ENCODE measurements around the gene CRELD1. TPM values are rescaled to one million over a fixed set of nuclear protein-coding genes. Genes with fewer than 3 reads are reported as not detected.

The CRELD1 gene
- total and polyA plus RNA-seq, 2 of the 4 experiments (the other 2 are of a cell fraction): 8.6 to 25.7 TPM

DNA sequence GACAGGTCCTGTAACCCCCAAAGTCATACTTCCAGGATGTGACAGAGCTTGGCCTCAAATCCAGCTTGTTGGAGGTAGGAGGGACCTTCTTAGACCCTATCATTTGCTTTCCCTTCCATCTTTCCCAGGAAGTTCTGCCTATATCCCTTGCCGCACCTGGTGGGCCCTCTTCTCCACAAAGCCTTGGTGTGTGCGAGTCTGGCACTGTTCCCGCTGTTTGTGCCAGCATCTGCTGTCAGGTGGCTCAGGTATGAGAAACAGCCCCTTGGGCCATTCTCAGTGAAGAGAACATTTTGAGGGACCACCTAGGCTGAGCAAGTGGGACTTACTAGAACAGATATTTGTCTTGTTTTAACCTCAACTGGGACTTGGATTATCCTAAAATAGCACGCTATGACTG, 29.7 kb upstream of the CRELD1 start:
- DNase-seq: no peak
- H3K4me3 ChIP-seq (ENCODE audit: insufficient read depth, low read depth, low read length): no peak overlapping the region
- no peaks in the 10 kb centered on the region for H4K20me1 ChIP-seq (ENCODE audit: insufficient read depth, low read length)
- H3K79me1 ChIP-seq (ENCODE audit: low read depth in 1 of 2, low read length in 2 of 2): peaks cover 0 to 16% of the 10 kb centered on the region in 2 experiments; a peak in 2 of 4 replicates
- BruUV-seq (replicated peaks): no TSS peak
- H3K9me1 ChIP-seq (ENCODE audit: insufficient read depth, low read length): peaks cover 19% of the 10 kb centered on the region
- H3K9me3 ChIP-seq (ENCODE audit: control insufficient read depth, insufficient read depth, low read length): no peaks in the 10 kb centered on the region
- H4K8ac ChIP-seq (ENCODE audit: low read depth in 2 of 2, low read length in 2 of 2): peak overlapping the region; percentile 24 to 57; a peak in 2 of 4 replicates
- H3K36me3 ChIP-seq (ENCODE audit: control insufficient read depth, insufficient read depth, low read length): no peaks in the 10 kb centered on the region
- peak overlapping the region; percentile 64; the same call in 1 of the 2 replicates for H2BK20ac ChIP-seq (ENCODE audit: low read depth, low read length)
- H4K91ac ChIP-seq (ENCODE audit: insufficient read depth, low read depth, low read length): no peak overlapping the region; the same call in 1 of the 2 replicates
- H3K4me2 ChIP-seq (ENCODE audit: low read depth, low read length): no peak overlapping the region
- CTCF ChIA-PET: no interaction called here
- no peak for ATAC-seq (ENCODE audit: low read depth)
- peak overlapping the region; percentile 32 for H2BK5ac ChIP-seq (ENCODE audit: low read depth, low read length, poor library complexity, severe bottlenecking)
- dilution Hi-C loops (cut with HindIII; ENCODE audit: low sequenced_read_pairs, unreplicated experiment): no loop called here
- no peaks in the 10 kb centered on the region for H3K27me3 ChIP-seq (ENCODE audit: control insufficient read depth, insufficient read depth, low read length)
- POLR2A ChIA-PET (ENCODE audit: unreplicated experiment): no interaction called here
- H3K27ac ChIP-seq (ENCODE audit: insufficient read depth, low read length): no peak overlapping the region
- peak overlapping the region; percentile 83 for H2AK9ac ChIP-seq (replicated peaks; ENCODE audit: low read depth, low read length, poor library complexity)
- no peak overlapping the region for H3K18ac ChIP-seq (ENCODE audit: low read depth, low read length)
- peak overlapping the region; percentile 64; the same call in 1 of the 2 replicates for H2AK5ac ChIP-seq (ENCODE audit: low read depth, low read length)
- no peak overlapping the region for H3K56ac ChIP-seq (ENCODE audit: extremely low read depth, insufficient read depth, low read length)
- H3K9ac ChIP-seq (ENCODE audit: low read depth, low read length): no peak overlapping the region
- peak overlapping the region; percentile 45 for H3K4ac ChIP-seq (ENCODE audit: low read depth, low read length)
- TF ChIP-seq RFX5 (IDR thresholded peaks at IDR 0.05; ENCODE audit: low read depth, low read length) (no peak), RCOR1 (IDR thresholded peaks at IDR 0.05; ENCODE audit: insufficient replicate concordance, low read length) (no peak), MXI1 (IDR thresholded peaks at IDR 0.05; ENCODE audit: borderline replicate concordance, low read depth, low read length) (no peak), NFE2L2 (IDR thresholded peaks at IDR 0.05; ENCODE audit: low read depth, low read length) (no peak), MAFK (IDR thresholded peaks at IDR 0.05; ENCODE audit: low read depth, low read length) (no peak), CHD1 (IDR thresholded peaks at IDR 0.05; ENCODE audit: low read depth, low read length) (no peak), CEBPB (IDR thresholded peaks at IDR 0.05; ENCODE audit: low read depth, low read length) (no peak), FOS (IDR thresholded peaks at IDR 0.05; ENCODE audit: low read depth, low read length) (no peak), BHLHE40 (IDR thresholded peaks at IDR 0.05; ENCODE audit: low read depth, low read length) (no peak), POLR2A (IDR thresholded peaks at IDR 0.05; ENCODE audit: low read depth, low read length) (no peak), RAD21 (IDR thresholded peaks at IDR 0.05; ENCODE audit: low read length) (no peak), SMC3 (IDR thresholded peaks at IDR 0.05; ENCODE audit: low read depth, low read length) (no peak)
- TF ChIP-seq, protein P1, sequence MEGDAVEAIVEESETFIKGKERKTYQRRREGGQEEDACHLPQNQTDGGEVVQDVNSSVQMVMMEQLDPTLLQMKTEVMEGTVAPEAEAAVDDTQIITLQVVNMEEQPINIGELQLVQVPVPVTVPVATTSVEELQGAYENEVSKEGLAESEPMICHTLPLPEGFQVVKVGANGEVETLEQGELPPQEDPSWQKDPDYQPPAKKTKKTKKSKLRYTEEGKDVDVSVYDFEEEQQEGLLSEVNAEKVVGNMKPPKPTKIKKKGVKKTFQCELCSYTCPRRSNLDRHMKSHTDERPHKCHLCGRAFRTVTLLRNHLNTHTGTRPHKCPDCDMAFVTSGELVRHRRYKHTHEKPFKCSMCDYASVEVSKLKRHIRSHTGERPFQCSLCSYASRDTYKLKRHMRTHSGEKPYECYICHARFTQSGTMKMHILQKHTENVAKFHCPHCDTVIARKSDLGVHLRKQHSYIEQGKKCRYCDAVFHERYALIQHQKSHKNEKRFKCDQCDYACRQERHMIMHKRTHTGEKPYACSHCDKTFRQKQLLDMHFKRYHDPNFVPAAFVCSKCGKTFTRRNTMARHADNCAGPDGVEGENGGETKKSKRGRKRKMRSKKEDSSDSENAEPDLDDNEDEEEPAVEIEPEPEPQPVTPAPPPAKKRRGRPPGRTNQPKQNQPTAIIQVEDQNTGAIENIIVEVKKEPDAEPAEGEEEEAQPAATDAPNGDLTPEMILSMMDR (conservative IDR thresholded peaks at IDR 0.05; ENCODE audit: low read depth, low read length): no peak
- TF ChIP-seq, protein P2, sequence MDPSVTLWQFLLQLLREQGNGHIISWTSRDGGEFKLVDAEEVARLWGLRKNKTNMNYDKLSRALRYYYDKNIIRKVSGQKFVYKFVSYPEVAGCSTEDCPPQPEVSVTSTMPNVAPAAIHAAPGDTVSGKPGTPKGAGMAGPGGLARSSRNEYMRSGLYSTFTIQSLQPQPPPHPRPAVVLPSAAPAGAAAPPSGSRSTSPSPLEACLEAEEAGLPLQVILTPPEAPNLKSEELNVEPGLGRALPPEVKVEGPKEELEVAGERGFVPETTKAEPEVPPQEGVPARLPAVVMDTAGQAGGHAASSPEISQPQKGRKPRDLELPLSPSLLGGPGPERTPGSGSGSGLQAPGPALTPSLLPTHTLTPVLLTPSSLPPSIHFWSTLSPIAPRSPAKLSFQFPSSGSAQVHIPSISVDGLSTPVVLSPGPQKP (IDR thresholded peaks at IDR 0.05; ENCODE audit: borderline replicate concordance, low read depth, low read length): no peak
- TF ChIP-seq, protein P3, sequence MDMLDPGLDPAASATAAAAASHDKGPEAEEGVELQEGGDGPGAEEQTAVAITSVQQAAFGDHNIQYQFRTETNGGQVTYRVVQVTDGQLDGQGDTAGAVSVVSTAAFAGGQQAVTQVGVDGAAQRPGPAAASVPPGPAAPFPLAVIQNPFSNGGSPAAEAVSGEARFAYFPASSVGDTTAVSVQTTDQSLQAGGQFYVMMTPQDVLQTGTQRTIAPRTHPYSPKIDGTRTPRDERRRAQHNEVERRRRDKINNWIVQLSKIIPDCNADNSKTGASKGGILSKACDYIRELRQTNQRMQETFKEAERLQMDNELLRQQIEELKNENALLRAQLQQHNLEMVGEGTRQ (IDR thresholded peaks at IDR 0.05; ENCODE audit: low read depth, low read length): no peak
- in situ Hi-C loops (cut with MboI; ENCODE audit: low sequenced_read_pairs): no loop called here
- peak overlapping the region; percentile 77; the same call in 1 of the 2 replicates for H3K14ac ChIP-seq (replicated peaks; ENCODE audit: low read depth, low read length)
- peak overlapping the region; percentile 57 for H2AFZ ChIP-seq (replicated peaks; ENCODE audit: low read length, poor library complexity)
- no CpG with 5 or more reads among the region's 4 CpGs for WGBS, 2 experiments (ENCODE audit: extremely low coverage in 2 of 2, insufficient read length in 1 of 2)
- no peak overlapping the region for H4K5ac ChIP-seq (ENCODE audit: low read depth, low read length)
- peak overlapping the region; percentile 69; the same call in 1 of the 3 replicates for H2BK15ac ChIP-seq (ENCODE audit: low read depth, low read length)
- H3K23ac ChIP-seq (ENCODE audit: low read depth, low read length): 0 out of 2 replicates have a peak overlapping the region, but pooled peaks have one; percentile 11
- intact Hi-C loops (cut with micrococcal nuclease): no loop called here
- peaks cover 11% of the 10 kb centered on the region for H3K4me1 ChIP-seq (ENCODE audit: control insufficient read depth, insufficient read depth, low read length)
- H2BK120ac ChIP-seq (ENCODE audit: low read depth, low read length): peak overlapping the region; percentile 32; the same call in 1 of the 2 replicates

Data from IMR-90 (cell line).